Sciatic nerve (tissue), 2 donors: ENCODE results near the gene COL1A1. TPM values are rescaled to one million over a fixed set of nuclear protein-coding genes. Genes with fewer than 3 reads are reported as not detected.
A peak's percentile ranks its signal among the peaks of the same experiment; 100 is the strongest.

Source experiments
- ATAC-seq: fragments of 200-7000 bp; cut with Tn5 transposase; one replicate; pipeline ENCODE4 v1.9.1; 2020; ENCODE audit warnings: mild to moderate bottlenecking, moderate library complexity
- DNase-seq: peaks from one replicate; pipeline ENCODE4 v3.0.0-alpha.2; 2020; ENCODE audit warnings: low spot score
- intact Hi-C: fragments of 100-400 bp; cut with DNase I; formaldehyde crosslinking; loops from one replicate; pipeline ENCODE4 v1.14.2; 2022
- total RNA-seq: library from RNA; stranded (reverse); fragmentation: NEBNext Ultra II Directional; extraction: Animal tissue kit (Norgen Biotek cat#: 25700); gene quantifications from one replicate; pipeline ENCODE4 v1.2.1, GENCODE V29; 2021
- donor health status: DM: no; HTN: no; CAD: no.
- donor health status: DM: no; HTN: no; CAD: no.

The COL1A1 gene
- total RNA-seq, 1 donor from 2014 or later: 262 TPM

DNA sequence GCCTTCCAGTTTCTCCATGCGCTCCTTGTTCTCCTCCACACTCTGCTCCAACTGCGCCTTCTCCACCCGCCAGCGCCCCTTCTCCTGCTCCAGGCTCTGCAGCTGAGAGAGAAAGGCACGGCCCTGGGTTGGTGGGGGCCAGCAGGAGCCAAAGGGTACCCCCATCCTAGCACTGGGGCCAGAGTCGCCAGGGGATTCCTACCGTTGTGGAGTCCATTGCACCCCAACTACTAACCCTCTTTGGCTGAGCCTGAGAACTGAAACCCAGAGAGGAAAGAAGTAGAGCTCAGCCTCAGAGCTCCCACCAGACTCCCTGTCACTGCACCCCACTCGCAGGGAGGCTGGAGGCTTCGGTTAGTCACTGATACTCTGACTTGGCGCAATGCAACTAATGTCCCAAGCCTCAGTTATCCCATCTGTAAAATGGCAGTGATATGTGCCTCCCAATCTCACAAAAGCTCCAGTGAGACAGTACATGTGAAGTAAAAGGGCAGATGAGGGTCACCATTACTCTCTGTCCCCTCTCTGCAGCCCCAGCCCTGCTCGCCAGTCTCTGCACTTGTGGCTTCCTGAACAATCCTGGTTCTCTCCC is 65.2 kb downstream of the COL1A1 start:
- intact Hi-C loops: no loop called here
- DNase-seq (no peak), ATAC-seq (no peak)

DNA sequence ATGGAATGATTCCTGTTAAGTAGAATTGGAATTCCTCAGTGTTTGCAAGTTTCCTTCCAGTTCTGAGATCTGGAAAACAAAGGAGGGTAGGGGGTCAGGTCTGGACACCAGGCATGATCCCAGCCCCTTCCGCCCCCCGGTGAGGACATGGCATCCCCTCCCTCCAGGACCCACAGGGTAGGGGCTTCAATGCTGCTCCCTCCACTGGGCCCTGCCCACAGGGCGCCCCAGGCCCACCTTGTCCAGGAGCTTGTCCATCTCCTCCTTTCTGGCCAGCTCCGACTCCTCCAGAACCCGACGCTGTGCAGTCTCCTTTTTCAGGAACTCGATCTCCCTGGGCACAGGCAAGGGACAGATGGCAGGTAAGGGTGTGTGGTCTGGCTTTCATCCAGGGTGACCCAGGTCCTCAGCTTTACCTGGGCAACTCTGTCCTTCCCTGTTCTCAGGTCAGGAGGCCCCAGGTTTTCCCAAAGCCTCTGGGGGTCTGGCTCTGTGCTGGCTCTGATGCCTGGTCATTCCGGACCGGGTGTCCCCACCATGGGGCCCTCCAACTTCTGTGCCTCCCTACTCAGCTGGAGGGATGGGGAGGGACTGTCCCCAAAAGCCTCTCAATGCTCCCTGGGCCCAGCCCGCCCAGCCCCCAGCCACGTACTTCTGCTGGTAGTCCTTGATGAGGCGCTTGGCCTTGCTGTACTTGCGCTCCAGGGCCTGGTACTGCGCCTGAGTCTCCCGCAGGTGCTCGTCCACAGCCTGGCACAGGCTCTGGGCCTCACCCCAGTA is 65.9 kb downstream of the COL1A1 start:
- intact Hi-C loops: no loop called here
- ATAC-seq (no peak), DNase-seq (no peak)

DNA sequence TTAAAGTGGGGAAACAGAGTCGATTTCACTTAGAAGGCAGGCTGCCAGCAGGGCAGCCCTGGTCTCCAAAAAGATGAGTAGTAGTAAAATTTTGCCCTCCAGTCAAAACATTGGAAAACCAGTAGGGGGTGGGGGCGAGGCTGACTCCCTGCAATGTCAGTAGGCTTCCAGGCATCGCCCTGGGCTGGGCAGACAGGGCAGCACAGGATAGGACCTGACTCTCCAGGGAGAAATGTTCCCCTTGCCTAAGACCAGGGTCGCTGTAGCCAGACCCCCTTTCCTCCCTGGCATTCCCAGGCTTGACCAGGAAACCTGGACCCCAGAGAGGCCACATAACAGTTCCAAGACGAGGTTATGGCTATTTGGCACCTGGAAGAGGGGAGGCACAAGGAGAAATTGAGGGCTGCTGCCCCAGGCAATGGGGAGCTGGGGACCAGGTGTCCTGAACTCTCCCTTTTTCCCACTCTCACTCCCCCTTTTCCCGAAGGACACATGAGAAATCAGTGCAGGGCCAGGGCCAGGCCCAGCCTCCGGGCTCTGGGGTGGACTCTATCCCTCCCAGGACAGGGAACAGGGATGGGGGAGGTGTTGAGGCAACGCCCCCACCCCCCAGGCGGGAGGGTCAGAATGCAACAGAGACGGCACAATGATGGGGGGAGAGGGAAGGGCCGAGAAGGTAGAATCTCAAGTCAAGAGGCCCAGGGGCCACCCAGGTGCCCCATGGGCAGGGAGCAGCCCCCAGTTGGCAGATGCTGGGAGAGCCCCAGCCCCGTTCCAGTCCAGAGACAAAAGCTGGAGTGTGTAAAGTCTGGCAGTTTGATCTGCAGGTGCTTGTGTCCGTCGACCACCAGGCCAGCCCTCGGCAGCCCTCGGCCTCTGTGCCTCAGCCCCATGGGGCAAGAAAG is 67.0 kb downstream of the COL1A1 start:
- DNase-seq: no peak
- intact Hi-C loops: no loop called here
- ATAC-seq: no peak

DNA sequence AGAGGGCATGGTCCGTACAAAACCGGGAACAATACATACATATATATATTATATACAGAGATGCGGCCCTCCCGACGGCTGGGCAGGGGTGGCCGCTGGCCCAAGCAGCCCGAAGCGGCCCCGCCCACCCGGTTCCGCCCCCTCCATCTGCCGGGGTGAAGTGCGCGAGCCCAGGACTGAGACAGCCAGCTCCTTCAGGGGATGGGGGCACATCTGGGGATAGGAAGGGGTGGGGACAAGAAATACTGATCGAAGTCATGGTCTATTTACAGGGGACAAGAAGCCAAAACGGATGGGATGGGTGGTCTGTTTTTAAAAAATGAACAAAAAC is 67.7 kb downstream of the COL1A1 start:
- DNase-seq (no peak), ATAC-seq (peak; percentile 13)
- intact Hi-C loops: no loop called here

Other genes starting within 250 kb of the COL1A1 start
- not detected for gene DLX4, start 232.4 kb downstream of the COL1A1 start, total RNA-seq
- gene DLX3, start 206.4 kb downstream of the COL1A1 start, total RNA-seq: 0.22 TPM
- gene ITGA3, start 145.5 kb downstream of the COL1A1 start, total RNA-seq: 70.1 TPM
- gene PDK2, start 106.3 kb downstream of the COL1A1 start, total RNA-seq: 48.6 TPM
- 2.5 TPM for gene SAMD14, start 71.5 kb downstream of the COL1A1 start, total RNA-seq
- gene PPP1R9B, start 51.0 kb downstream of the COL1A1 start, total RNA-seq: 58.8 TPM
- 3.5 TPM for gene SGCA, start 35.6 kb downstream of the COL1A1 start, total RNA-seq
- gene TMEM92, start 72.8 kb upstream of the COL1A1 start, total RNA-seq: 0.53 TPM
- gene XYLT2, start 144.5 kb upstream of the COL1A1 start, total RNA-seq: 20.0 TPM
- 41.2 TPM for gene MRPL27, start 171.6 kb upstream of the COL1A1 start, total RNA-seq
- gene EME1, start 171.6 kb upstream of the COL1A1 start, total RNA-seq: 1.5 TPM
- 33.6 TPM for gene LRRC59, start 195.9 kb upstream of the COL1A1 start, total RNA-seq
- gene ACSF2, start 224.6 kb upstream of the COL1A1 start, total RNA-seq: 37.8 TPM